GM18868 (cell line): ENCODE measurements around the gene PIRT.
A peak's percentile ranks its signal among the peaks of the same experiment; 100 is the strongest.
"Not testable (repeated sequence)": the region's sequence is repeated elsewhere in the genome, so short reads cannot be mapped to it uniquely, and the experiment has no call there.

Source experiments
- ATAC-seq: cut with Tn5 transposase; IDR thresholded peaks from one replicate; pipeline ENCODE4 v1.9.1; 2021; ENCODE audit warnings: mild to moderate bottlenecking, moderate library complexity; ENCODE audit not compliant: unreplicated experiment

Gene PIRT

DNA sequence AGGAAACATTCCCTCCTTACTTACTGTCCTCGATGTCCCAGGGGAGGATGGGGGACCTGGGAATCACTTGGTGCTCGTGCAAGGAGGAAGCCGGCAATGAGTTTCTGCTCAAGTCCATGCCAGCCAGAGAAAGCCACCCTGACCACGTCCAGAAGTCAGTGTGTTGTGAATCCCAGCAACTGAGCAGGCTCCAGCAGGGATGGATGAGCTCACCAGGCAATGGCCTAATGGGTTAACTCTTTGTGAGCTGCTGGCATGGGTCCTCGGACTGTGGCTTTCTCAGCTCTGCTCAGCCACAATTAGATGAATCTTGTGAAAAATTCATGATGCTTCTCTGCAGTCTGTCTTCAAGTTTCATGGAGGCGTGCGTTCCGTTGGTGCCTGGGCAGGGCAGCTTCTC, at the start of gene PIRT:
Gene PIRT, minus strand, starts transcription at position 167 of the 400 bp plus-strand sequence. CDS start 12,442 bp downstream, outside the sequence.
- ATAC-seq: no peak

GRCh38 chr17:10881959-10882358, 44.1 kb upstream of the PIRT start:
- no peak for ATAC-seq

DNA sequence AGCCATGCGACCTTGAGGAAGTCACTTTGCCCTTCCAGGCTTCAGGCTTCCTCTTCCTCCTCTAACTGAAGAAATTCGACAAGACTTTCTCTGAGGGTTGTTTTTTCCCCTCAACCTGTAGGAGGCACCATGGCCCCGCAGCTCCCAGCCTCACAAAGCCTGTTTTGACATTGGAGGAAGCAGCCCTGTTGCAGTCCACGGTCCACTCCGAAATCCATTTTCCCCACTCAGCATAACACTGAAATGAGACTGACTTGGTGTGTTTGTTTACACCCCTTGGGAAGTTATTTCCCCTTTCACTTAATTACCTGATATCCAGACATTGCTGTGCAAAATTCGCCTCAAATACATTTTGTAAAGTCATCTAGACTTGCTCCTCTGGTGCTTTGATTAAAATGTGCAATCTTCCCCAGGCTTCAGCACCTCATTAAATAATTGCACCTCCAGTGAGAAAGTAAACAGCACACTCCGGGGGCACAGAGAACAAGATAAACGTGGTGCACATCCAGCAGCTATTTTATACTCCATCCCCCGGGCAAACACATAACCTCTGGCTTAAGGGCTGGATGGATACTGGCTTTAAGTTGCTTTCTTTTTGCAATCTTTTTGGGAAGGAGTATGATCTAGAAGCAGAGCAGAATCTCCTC, 41.4 kb upstream of the PIRT start:
- ATAC-seq: no peak

GRCh38 chr17:10875984-10876555, 38.2 kb upstream of the PIRT start:
- ATAC-seq: no peak

DNA sequence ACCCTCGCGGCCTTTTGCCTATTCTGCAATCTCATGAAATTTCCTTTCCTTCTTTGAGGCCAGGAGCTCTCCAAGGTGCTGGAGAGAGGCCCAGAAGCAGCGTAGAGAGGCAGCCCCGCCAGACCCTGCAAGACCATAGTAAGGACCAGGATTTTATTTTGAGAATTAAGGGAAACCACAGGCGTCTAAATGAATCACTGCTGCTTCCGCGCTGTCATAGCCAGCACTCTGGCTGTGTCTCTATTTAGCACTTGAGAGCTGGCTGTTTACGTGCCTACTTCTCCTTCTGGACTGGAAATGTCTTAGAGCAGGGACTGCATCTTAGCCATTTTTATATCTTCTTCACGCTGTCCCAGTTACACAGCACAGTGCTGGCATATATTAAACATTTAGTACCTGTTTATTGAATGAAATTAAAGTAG, 37.6 kb upstream of the PIRT start:
- no peak for ATAC-seq

DNA sequence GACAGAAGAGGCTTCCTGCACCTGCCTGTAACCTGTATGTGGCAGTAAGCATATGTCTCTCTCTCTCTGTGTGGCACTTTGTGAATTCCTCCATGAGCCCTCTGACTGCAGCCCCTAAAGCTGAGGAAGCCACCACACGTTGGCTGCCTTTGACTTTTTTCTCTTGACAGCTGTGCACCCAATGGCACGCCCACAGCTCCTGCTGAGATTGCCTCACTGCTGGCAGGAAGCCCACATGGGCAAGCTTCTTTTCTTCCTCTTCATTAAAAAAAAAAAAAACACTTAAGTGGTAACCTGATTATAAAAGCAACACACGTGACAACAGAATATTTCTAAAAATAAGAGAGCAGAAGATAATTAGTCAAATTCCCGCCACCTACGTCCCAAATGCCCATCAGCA, 34.0 kb upstream of the PIRT start:
- ATAC-seq: no peak

GRCh38 chr17:10870336-10871050, 32.6 kb upstream of the PIRT start:
- no peak for ATAC-seq

- not testable (repeated sequence) for ATAC-seq
These were observed 30.9 kb upstream of the PIRT start for GRCh38 chr17:10868744-10869143.

GRCh38 chr17:10859051-10859450, 21.2 kb upstream of the PIRT start:
- ATAC-seq: no peak

GRCh38 chr17:10857976-10858375, 20.1 kb upstream of the PIRT start:
- ATAC-seq: no peak

- not testable (repeated sequence) for ATAC-seq
These were observed 8.7 kb upstream of the PIRT start for GRCh38 chr17:10846636-10847035.

DNA sequence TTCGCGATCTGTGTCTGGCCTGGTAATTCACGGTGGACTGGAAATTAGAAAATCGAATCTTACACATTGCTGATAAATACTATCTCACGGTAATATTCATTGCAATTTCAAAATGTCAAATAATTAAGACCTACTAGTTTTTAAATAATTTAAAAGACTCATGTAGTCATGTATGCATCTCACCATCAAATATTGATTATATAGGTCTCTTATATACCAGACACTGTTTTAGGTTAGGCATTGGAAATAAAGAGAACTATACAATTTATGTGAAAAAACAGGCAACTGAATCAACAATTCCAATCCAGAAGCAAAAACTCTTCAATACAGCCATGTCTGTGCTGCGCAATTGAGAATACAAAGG, 7.5 kb upstream of the PIRT start:
- ATAC-seq: no peak

GRCh38 chr17:10844621-10845387, 6.9 kb upstream of the PIRT start:
- ATAC-seq: peak; percentile 88

DNA sequence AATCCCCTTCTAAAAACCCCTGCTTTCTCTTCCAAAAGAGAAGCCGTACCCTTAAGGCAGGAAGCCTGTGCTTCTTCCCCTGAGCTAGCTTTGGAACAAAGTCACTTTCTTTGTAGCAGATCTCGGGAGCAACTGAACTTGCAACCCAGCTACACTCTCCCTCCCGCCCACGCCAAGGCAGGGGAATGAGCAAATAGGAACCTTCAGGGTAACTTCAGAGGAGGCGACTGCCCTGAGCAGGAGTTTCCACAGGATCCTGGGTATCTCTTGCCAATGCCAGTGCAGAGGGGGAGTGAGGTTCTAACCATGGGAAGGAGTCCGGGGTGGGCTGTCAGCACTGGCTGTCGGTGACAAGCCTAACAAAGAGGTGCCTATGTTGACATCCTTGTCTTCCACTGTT, 5.9 kb upstream of the PIRT start:
- ATAC-seq: no peak

DNA sequence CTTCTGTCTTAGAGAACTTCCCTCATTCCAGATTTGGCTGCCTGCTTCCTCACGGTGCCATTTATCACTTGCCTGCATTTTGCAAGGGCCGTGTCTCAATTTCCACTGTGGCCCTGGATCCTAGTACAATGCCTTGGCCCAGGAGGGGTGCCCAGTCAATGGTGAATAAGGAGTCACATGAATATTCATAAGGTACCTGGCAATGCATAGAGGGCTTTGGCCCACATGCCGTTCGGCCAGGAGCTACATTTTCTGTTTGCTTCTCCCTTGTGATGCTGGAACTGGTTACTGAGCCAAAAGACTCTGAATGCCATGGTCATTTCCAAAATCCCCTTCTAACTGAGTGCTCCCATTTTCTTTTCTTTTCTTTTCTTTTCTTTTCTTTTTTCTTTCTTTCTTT, 4.8 kb upstream of the PIRT start:
- ATAC-seq: no peak

GRCh38 chr17:10838682-10839081, 795 bp upstream of the PIRT start:
- ATAC-seq: no peak

DNA sequence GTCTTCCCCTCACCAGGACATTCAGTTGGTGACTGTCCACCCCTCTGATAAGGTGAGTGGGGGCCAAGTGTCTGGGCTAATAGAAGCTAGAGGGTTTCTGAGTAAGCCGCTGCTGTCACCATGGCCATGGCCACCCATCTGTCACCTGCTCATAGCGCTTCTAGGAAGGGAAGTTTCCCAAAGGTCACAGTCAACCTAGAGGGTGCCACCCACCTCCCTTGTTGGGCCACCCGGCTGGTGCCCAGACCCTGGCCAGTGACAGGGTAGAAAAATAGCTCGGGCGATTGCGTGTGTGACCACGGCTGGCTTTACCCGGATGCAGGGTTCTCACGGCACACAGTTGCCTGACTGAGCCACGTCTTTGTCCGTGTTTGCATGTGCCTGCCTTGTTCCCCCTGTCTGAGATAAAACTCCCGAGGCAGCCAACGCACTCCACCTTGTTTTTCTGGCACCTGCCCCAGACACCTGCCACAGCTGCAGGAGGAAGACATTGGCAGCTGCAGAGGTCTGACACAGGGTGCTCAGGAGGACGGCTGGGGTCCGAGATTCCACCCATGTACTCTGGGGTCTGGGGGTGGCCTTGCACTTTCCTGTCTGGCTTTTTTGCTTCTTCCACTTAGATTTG, 809 bp downstream of the PIRT start:
- no peak for ATAC-seq

- ATAC-seq: no peak
These were observed 1.7 kb downstream of the PIRT start for GRCh38 chr17:10836145-10836544.

- no peak for ATAC-seq
These were observed 6.2 kb downstream of the PIRT start for GRCh38 chr17:10831696-10832095.

GRCh38 chr17:10827898-10828552, 9.9 kb downstream of the PIRT start:
- ATAC-seq: no peak

- ATAC-seq: no peak
These were observed 13.0 kb downstream of the PIRT start for GRCh38 chr17:10824874-10825273.
